Bladder microvascular endothelial cell (primary cell): ENCODE results near the gene LRRC37B. TPM values are rescaled to one million over a fixed set of nuclear protein-coding genes. Genes with fewer than 3 reads are reported as not detected.

Source experiments
- total RNA-seq: library from RNA; depleted of rRNA; stranded (reverse); fragments of >200 nt; gene quantifications from 2 replicates; pipeline ENCODE4 v1.2.3, GENCODE V29; 2014

LRRC37B gene
- total RNA-seq, result 7.6 and 18.9 TPM in 2 replicates

GRCh38 chr17:32006957-32007462 lies at the start of gene LRRC37B:
TSS of gene LRRC37B (plus strand) at chr17:32007383. CDS start at chr17:32021393, 14,010 bp downstream.

Other genes starting within 250 kb of the LRRC37B start
- gene COPRS, start 148.1 kb upstream of the LRRC37B start, total RNA-seq, result 38.2 and 45.7 TPM in 2 replicates
- 17.6 and 39.4 TPM in 2 replicates for gene UTP6, start 105.7 kb upstream of the LRRC37B start, total RNA-seq
- 17.5 and 36.5 TPM in 2 replicates for gene SUZ12, start 70.4 kb upstream of the LRRC37B start, total RNA-seq
- gene RHOT1, start 135.1 kb downstream of the LRRC37B start, total RNA-seq, result 21.0 and 47.1 TPM in 2 replicates